ENCODE measurements around the gene PRKG1. TPM values are rescaled to one million over a fixed set of nuclear protein-coding genes. Genes with fewer than 3 reads are reported as not detected.

PRKG1 gene
- total RNA-seq, 1 donor from 2014 or later, result 28.1 TPM

DNA sequence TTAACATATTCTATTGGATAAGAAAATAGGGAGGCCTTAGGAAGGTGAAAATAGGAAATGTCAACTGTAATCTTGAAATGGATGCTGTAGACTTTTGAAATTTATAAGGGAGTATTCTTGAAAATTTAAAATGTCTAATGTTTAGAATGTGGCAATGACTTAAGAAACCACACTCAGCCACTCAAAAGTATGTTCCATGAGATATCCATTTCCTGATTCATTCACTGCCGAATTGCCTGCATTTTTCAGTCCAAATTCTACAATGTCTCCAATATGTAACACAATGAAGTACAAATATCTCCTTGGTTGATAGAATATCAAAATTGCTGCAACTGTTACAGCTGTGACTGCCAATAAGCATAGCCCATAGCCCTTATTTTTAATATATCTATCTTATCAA, 25.9 kb downstream of the PRKG1 start:
- ATAC-seq, result no peak
- DNase-seq (ENCODE audit: missing footprints), result no peak
- intact Hi-C loops (cut with DNase I), result no loop called here

DNA sequence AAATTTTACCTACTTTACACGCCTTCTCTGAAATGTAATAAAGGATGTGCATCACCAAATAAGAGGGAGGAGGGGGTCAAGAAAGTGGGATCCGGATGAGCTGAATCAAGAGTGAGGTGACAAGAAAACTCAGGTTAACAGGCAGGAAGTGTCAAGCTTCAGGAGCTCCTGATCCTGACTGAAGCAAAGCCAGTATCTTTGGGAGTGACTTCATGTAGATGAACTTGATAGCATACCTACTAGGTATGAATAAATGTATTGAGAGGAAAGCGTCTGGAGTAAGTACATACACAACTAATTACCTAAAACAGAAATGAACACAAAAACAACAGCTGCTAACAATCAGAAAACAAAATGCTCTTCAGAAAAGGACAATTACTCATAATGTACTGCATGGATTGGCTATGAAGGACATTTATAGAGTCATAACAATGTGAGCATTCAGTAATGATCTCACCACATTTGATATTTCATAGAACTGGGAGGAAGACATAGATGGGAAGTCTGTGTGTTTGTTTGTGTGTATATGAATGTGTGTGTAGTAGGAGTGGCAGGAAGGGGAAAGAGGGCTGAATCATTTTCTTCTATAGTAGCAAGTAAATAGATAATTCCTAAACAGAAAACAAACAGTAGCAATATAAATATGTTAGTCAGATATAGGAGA, 29.4 kb downstream of the PRKG1 start:
- ATAC-seq (no peak), DNase-seq (ENCODE audit: missing footprints) (no peak)
- intact Hi-C loops (cut with DNase I), result no loop called here

DNA sequence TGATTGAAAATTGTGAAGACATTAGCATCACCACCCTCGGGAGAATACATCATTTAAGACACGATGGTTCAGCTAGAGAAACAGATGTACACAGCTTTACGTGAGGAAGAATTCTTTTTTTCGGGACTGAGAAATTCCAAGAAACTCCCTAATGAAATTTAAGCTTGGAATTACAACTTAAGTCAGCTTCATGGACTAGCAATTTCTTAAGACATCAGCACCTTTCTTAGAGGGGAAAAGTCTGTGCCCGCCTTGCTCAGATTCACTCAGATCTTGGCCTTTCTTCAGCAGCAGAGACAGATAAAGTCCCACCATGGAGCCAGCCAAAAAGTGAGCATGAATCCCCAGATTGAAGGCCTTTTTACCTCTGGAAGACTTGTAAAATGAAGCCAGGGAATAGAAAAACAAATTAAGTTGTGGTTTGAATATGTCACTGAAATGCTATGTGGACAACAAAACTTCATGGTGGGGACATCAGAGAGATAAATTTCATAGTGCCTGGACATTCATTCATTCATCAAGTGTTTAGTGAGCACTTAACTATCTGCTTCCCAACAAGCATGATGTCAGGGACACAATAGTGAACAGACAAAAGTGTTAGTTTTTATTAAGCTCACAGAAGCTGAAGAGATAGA, 32.1 kb downstream of the PRKG1 start:
- no peak for DNase-seq (ENCODE audit: missing footprints)
- intact Hi-C loops (cut with DNase I), result no loop called here
- no peak for ATAC-seq

DNA sequence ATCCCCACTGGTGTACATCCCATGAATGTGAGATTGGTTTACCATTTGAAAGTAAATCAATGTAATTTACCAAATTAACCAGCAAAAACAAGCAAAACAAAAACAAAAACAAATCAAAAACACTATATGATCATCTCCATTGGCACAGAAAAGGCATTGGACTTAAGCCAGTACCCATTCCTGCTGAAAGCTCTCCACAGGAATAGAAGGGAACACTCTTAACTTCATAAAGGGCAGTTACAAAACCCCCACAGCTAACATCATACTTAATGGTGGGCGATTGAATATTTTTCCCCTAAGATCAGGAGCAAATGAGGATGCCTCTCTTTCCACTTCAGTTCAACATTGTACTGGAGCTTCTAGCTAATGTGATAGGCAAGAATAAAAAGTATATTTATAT, 34.1 kb downstream of the PRKG1 start:
- ATAC-seq (no peak), DNase-seq (ENCODE audit: missing footprints) (no peak)
- intact Hi-C loops (cut with DNase I), result no loop called here

DNA sequence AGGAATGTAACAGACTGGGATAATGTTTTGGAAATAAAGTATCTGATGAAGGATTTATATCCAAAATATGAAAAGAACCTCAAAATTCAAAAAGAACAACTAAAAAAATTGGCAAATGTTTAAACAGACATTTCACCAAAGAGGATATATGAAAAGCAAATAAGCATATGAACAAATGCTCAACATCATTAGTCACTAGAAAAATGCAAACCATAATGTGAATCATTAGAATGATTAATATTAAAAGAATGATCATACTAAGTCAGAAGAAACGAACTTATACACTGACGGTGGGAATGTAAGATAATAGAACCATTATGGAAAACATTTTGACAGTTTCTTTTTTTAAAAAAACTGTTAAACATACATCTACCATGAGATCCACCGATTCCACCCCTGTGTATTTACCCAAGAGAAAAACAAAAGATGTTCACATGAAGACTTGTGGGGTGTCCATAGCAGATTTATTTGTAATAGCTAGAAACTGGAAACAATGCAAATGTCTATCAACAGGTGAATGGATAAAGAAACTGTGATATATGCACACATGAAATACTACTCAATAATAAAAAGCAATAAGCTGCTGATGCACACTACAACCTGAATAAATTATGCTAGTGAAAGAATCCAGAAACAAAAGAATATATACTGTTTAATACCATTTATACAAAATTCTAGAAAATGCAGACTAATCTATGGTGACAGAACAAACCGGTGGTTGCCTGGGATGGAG, 35.7 kb downstream of the PRKG1 start:
- intact Hi-C loops (cut with DNase I), result no loop called here
- ATAC-seq (no peak), DNase-seq (ENCODE audit: missing footprints) (no peak)

DNA sequence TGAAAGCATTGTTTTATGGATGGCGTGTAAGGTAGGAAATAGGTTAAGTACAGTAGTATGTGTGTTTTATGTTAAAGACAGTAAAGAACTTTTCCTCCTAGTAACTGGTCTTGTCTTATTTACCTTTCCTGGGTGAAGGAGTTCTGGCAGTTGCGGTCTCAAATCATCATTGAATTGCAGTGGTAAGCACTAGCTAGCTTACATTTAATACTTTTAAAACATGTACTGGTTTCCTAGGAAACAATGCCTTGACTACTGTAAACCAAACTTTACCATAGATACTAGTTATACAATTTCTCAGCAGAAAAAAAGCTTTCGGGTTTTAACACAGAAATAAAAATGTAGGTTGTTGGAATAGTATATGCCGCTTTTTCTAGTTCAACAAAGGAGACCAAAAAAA, 37.7 kb downstream of the PRKG1 start:
- intact Hi-C loops (cut with DNase I), result no loop called here
- ATAC-seq (no peak), DNase-seq (ENCODE audit: missing footprints) (no peak)

DNA sequence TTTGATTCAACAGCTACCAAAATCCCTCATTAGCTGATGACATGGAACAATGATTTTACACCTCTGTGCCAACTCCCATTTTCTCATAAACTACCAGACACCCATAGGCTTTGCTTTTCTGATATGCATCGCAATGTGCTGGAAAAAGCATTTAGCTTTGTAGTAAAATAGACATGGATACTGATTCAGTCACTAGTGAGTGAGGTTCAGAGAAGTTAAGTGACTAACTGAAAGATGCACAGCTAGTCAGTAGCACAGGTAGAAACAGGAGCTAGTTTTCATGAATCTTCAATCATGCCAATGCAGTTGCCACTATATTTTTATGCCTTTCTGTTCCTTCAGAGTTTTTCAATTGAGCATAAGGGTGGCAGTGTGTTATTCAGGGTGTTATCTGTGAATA, 38.7 kb downstream of the PRKG1 start:
- intact Hi-C loops (cut with DNase I), result no loop called here
- ATAC-seq, result no peak

DNA sequence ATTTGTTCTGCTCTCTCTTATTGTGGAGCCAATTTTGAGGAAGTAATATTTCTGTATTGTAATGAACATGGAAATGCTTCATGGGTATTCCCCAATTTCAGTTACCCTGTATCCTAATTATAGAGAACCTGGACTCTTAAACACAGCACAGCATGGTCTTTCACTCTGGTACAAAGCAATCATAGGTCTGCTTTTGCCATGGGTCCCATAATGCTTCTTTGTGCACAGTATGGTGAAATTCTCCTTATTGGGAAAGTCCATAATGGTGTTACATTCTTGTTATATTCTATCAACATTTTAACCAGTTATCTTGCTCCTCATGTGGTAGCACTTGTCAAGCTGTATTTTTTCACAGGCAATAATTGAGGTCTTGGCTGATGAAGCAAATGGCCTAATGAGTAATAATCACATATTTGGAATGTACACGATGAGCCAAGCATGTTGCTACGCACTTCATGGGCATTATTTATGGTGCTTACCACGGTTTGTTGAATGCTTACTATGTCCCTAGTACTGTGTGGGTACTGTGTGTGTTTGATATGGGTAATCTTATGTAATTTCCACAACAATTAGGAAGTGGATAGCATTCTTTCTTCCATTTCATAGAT, 42.9 kb downstream of the PRKG1 start:
- ATAC-seq (peak; percentile 43), DNase-seq (ENCODE audit: missing footprints) (no peak)
- intact Hi-C loops (cut with DNase I), result no loop called here

More for the DNA sequence above, 38.7 kb downstream of the PRKG1 start:
- DNase-seq (ENCODE audit: missing footprints), result no peak

DNA sequence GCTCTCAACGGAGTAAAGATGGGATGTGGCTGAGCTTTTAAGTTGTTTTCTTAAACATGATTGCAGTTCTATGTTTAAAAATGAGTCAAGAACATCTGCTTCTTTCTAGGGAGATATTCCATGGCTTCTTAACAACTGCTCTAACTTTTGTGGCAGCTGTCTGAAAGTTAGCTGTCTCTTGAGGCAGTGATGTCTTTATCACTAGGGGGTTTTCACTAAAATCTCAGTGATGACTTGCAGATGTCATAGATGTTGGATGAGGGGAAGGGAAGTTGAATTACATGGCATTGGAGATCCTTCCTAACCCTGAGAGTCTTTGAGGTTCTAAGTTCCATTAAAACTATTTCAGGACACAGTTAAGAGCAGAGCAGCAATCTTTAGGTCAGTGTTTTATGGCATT, 43.5 kb downstream of the PRKG1 start:
- intact Hi-C loops (cut with DNase I), result no loop called here
- DNase-seq (ENCODE audit: missing footprints) (no peak), ATAC-seq (peak; percentile 81)

DNA sequence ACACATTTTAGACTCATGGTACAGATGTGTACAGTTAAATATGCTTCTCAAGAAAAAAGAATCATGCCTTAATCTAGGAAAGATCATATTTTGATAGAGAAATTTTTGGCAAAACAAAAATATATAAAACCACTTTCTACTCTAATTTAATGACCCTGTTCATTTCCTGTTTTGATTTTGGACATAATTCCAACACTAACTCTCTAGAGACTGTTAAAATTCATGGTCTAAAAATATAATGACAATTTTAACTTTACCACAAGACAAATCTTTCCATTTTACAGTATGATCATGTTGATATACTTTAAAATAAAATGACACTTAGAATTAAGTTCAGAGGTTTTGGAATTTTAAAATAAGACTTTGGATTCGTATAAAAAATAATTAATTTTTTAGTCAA, 45.2 kb downstream of the PRKG1 start:
- no peak for ATAC-seq
- DNase-seq (ENCODE audit: missing footprints), result no peak
- intact Hi-C loops (cut with DNase I), result no loop called here

DNA sequence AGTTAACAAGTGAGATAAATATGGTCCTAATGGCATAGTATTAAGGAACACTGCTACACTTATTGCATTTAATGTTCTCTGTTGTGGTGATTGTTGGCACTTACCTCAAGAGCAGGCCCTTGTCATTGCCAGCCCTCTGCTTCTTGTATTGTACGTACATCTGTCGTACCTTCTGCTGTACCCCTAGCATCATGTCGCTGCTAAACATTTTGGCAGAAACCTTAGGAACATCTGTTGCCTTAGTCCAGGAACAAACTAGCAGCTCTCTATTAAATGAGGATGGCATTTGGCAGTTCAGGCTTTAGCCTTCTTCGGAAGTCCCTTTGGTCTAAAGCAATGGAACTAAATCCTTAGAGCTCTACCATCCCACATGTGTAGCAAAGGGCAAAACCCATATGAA, 47.6 kb downstream of the PRKG1 start:
- DNase-seq (ENCODE audit: missing footprints), result no peak
- ATAC-seq, result no peak
- intact Hi-C loops (cut with DNase I), result no loop called here

DNA sequence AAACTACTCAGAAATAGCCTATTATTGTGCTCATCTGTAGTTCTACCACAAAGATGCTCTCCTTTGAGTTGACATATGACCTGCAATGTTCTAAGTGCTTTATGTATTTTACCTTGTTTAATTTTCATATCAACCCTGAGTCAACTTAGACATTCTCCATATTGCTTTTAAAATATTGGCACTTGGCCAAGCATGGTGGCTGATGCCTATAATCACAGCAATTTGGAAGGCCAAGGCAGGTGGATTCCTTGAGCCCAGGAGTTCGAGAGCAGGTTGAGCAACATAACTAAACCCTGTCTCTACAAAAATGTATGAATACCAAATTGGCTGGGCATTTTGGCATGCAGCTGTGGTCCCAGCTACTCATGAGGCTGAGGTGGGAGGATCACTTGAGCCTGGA, 50.6 kb downstream of the PRKG1 start:
- DNase-seq (ENCODE audit: missing footprints) (no peak), ATAC-seq (no peak)
- intact Hi-C loops (cut with DNase I), result no loop called here

DNA sequence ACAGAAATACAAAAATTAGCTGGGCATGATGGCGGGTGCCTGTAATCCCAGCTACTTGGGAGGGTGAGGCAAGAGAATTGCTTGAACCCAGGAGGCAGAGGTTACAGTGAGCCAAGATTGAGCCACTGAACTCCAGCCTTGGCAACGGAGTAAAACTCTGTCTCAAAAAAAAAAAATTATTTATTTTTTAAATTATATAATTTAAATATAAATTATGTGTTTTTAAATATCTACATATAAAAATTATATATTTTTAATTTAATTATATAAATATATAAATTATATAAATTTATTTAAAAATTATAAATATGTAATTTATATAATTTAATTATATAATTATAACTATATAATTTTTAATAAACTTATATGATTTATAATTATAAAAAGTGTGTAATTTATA, 51.2 kb downstream of the PRKG1 start:
- ATAC-seq, result no peak
- intact Hi-C loops (cut with DNase I), result no loop called here
- no peak for DNase-seq (ENCODE audit: missing footprints)

DNA sequence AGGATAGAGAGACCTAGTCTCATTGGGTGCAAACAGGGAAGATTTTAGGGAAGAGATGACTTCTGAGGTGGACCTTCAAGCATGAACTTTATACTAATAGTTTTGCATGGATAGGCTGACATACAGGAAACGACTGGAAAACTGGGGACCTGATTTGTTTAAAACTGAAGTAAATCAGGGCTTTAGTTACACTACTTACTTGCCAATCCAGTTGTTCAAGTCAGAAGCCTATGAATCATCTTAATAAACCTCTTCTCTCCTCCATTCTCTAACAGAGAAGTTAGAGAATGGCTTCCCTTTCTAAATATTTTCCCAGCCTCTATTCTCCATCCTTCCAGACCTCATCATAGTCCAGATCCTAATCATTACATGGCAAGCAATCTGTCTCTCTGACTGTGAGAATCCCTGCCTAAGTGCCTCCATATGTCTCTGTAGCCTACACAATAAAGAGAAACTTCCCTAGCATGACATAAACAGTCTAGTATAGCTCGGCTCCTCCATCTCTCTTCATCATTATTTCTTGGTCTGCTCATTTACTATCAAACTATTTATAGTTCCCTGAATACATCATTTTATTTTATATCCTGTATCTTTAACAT, 55.8 kb downstream of the PRKG1 start:
- no peak for DNase-seq (ENCODE audit: missing footprints)
- intact Hi-C loops (cut with DNase I), result no loop called here
- no peak for ATAC-seq

DNA sequence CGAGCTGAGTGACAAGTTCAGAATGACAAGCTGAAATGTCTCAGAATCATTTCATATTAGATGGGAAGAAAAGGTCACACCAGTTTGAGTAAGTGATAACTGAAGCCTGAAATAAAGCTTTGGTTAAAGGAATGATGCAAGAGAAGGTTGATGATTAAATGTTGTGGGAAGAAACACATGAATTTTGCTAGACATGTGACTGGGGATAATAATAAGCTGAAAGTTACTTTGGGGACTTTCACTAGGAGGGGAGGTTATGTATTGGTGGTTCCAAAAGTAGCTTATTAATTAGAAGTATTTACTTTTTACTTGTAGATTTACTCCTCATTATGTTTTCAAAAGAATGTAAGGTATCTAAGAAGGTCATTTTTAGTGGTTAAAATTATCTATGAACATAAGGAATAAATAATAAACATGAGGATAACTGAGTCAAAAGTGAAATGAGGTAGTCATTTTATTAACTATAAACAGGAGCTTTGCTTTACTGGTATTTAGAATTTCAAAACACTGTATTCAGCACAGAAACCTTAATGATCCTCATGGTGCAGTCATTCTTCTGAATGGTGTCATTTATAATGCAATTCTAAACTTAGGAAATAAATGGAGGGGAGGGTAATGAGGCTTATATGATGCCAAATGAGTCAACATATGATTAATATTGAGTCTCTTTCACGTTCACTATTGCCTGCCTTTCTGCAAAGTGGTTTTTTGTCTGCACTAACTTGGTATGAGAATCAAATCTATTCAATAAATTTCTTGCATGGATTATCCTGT, 63.7 kb downstream of the PRKG1 start:
- intact Hi-C loops (cut with DNase I), result no loop called here
- DNase-seq (ENCODE audit: missing footprints) (no peak), ATAC-seq (no peak)

DNA sequence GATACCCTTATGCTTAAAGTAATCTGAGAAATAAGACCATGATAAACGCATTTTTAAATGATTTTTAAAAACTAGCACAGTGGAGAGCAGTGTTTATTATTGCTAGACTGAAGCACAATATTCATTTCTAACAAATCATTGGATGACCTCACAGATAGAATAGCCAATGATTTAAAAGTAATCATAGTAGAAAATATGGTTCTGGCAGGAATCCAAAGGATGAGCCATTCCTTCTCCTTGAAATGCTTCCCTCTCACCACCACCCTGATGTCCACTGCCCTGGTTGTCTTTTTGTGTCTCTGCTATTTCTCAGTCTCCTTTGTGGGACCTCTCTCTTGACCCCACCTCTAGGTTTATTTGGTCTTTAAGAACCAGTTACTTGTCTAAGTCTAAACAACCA, 64.9 kb downstream of the PRKG1 start:
- intact Hi-C loops (cut with DNase I), result no loop called here
- no peak for ATAC-seq

DNA sequence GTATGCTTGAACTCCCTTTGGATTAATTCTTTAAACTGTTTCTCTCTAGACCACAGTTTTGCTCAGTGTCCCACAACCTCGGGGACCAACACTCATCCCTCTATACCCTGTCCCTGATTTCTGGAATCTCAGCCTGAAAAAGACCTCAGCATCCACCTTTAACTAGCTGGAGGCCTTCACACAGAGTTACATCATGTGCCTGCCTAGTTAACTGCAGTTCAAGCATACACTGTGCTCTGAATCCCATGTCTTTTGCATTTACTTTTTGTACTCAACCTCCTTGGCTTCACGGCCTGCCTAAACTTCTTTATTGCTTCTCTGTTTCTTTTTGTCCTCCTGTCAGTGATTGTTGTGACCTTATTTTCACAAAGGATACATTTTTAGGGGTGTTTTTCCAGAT, 66.7 kb downstream of the PRKG1 start:
- no peak for DNase-seq (ENCODE audit: missing footprints)
- ATAC-seq, result peak; percentile 23
- intact Hi-C loops (cut with DNase I), result no loop called here

More for the DNA sequence above, 64.9 kb downstream of the PRKG1 start:
- no peak for DNase-seq (ENCODE audit: missing footprints)

DNA sequence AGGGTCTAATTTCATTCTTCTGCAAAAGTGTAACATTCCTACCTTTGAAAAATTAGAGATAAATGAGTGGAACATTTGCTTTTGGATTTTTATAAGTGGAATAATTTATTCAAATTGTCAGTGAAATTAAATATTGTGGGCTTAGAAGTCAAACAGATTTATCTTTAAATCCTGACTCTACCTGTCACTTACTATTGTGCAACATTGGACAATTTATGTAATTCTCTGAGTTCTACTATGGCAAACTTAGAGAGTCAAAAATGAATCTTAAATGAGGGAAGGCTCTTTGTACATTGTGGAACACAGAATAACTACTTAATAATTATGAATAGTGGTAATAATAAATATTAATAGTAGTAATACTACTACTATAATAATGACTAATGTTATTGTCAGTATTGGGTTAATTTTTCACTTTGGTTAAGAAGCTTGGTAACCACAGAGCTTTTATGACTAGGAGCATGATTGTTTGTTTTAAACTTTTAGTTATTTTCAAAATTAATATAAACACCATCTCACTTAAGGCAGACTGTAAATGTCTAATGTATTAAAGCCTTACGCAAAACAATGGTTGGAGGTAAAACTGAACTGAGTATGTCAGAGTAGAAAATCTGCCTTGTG, 70.0 kb downstream of the PRKG1 start:
- DNase-seq (ENCODE audit: missing footprints) (no peak), ATAC-seq (no peak)
- intact Hi-C loops (cut with DNase I), result no loop called here
